Brain pericyte (primary cell): Measurements from ENCODE around the gene CASP10.
"Not testable (repeated sequence)": the region's sequence is repeated elsewhere in the genome, so short reads cannot be mapped to it uniquely, and the experiment has no call there.

Source experiments
- DNase-seq: peaks from one replicate; pipeline ENCODE4 v3.0.0-alpha.2; 2012; ENCODE audit warnings: low read depth, low spot score

The CASP10 gene

GRCh38 chr2:201156036-201156435 is 26.9 kb upstream of the CASP10 start:
- DNase-seq = no peak

GRCh38 chr2:201156640-201157039 is 26.3 kb upstream of the CASP10 start:
- DNase-seq = no peak

GRCh38 chr2:201157694-201158093 is 25.2 kb upstream of the CASP10 start:
- DNase-seq = no peak

DNA sequence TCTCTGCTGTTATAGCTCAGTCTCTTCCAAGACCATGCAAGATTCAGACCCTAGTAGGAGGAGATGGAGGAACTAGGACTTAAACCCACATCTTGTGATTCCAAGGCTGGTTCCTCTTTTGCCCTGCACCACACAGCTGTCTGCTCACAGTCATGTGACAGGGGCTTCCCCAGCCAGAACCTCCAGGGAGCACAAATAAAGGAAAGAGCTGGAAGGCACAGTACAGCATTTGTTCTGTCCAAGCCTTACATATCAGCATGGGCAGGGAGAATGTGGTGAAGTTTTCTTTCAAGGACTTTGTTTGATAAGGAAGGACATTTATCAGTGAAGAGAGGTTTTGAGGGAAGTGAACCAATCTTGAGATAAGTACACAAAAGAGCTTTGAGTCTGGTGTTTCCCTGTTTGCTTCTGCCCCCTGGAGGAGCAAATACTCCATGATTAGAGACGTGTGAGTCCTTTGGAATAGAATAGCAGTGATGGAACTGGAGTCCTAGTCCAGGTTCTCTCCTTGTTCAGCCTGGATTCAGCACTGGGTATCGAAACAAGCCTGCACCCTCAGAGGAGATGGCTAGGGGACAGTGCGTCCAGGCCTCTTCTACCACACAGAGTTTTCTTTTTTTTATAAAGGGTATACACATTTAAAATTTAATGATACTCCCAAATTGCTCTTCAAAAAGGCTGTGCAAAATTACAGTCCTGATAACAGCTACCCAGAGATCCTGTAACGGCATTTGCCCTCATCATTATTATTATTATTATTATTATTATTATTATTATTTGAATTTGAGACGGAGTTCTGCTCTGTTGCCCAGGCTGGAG is 24.6 kb upstream of the CASP10 start:
- no peak for DNase-seq

DNA sequence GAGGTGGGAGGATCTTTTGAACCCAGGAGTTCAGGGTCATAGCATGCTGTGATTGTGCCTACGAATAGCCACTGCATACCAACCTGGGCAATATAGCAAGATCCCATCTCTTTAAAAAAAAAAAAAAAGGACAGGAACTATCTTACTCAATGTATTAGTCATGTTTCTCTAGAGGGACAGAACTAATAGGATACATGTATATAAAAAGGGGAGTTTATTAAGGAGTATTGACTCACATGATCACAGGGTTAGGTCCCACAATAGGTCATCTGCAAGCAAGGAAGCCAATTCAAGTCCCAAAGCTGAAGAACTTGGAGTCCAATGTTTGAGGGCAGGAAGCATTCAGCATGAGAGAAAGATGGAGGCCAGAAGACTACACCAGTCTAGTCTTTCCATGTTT is 18.8 kb upstream of the CASP10 start:
- no peak for DNase-seq

- DNase-seq = no peak
Observed at GRCh38 chr2:201167546-201167945, 15.4 kb upstream of the CASP10 start.

DNA sequence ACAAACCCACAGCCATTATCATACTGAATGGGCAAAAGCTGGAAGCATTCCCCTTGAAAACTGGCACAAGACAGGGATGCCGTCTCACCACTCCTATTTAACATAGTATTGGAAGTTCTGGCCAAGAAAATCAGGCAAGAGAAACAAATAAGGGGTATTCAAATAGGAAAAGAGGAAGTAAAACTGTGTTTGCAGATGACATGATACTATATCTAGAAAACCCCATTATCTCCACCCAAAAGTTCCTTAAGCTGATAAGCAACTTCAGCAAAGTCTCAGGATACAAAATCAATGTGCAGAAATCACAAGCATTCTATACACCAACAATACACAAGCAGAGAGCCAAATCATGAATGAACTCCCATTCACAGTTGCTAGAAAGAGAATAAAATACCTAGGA is 14.4 kb upstream of the CASP10 start:
- not testable (repeated sequence) for DNase-seq

- no peak for DNase-seq
Observed at GRCh38 chr2:201171259-201171814, 11.6 kb upstream of the CASP10 start.

- no peak for DNase-seq
Observed at GRCh38 chr2:201172279-201172678, 10.7 kb upstream of the CASP10 start.

- no peak for DNase-seq
Observed at GRCh38 chr2:201174687-201175086, 8.3 kb upstream of the CASP10 start.

DNA sequence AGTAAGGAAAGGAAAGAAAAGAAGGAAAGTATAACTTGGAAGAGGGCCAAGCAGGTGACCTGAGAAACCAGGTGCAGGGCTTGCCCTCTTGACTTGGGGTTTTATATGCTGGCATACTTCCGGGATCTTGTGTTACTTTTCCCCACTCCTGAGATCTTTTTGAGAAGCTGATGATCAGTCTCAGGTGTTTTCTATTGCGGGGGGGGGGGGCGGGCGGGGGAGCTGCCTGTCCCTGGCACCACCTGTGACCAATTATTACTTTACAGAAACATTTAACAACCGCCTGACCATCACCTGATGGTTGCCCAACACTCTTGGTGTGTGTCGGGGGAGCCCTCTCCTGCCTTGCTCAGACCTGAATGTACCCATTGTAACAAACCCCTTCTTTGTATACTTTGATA is 6.9 kb upstream of the CASP10 start:
- DNase-seq = no peak

- DNase-seq = no peak
Observed at GRCh38 chr2:201180010-201180409, 2.9 kb upstream of the CASP10 start.

DNA sequence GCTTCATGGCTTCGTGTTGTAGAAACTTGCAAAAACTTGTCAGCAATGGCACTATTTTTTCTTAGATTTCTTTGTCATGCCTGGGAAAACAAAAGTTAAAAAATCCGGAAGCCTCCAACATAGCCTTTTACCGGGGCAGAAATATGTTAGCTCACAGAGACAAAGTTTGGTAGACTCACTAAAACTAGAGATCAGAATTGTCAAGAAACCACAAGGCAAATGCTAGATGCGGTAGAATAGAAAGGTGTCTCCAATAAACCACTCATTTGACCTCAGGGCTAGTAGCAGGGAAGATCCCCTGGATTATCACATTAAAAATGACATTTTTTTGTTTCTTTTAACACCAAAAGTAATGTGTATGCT is 405 bp downstream of the CASP10 start:
- no peak for DNase-seq

- DNase-seq = not testable (repeated sequence)
Observed at GRCh38 chr2:201183835-201184234, 894 bp downstream of the CASP10 start.

DNA sequence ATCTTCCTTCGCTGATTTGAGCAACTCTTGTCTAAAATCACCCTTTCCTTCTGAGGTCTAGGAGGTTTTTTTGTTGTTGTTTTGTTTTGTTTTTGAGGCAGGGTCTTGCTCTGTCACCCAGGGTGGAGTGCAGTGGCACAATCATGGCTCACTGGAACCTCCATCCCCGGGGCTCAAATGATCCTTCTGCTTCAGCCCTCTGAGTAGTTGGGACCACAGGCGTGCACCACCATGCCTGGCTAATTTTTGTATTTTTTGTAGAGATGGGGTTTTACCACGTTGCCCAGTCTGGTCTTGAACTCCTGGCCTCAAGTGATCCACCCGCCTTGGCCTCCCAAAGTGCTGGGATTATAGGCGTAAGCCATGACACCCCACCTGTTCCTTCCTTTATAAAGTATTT is 1.3 kb downstream of the CASP10 start:
- not testable (repeated sequence) for DNase-seq

- no peak for DNase-seq
Observed at GRCh38 chr2:201185863-201186262, 2.9 kb downstream of the CASP10 start.

DNA sequence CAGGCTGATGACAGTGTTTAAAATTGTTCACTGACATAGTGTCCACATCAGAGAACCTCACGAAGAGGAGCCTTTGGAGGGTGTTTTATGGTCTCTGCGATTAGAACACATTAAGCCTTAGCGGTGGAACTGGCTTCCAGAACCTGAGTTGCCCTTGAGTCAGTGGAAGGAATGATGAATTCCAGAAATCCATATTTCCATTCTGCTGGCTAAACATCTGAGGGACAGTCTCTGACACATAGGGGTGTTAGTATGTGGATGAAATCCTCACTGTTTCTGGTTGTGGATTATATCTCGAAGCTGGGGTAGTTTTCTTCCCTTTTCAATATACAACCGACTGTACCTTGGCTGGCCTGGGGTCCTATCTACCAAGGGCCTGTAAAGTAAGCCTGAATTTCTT is 4.0 kb downstream of the CASP10 start:
- no peak for DNase-seq

DNA sequence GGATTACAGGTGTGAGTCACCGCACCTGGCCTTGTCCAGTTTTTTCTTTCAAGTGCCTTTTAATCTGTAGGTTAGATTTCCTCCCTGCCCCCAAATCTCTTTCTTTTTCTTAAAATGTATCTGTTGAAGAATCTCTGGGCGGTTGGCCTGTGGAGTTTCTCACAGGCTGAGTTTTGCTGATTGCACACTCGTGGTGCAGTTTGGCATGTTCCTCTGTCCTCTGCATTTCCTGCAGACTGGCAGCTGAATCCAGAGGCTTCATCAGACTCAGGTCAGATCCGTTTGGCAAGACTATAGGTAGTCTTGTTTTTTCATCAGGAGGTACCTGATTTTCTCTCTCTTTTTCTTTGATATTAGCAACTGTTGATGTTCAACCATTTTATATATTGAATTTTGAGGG is 5.5 kb downstream of the CASP10 start:
- DNase-seq = no peak

- DNase-seq = no peak
Observed at GRCh38 chr2:201191132-201191875, 8.4 kb downstream of the CASP10 start.

DNA sequence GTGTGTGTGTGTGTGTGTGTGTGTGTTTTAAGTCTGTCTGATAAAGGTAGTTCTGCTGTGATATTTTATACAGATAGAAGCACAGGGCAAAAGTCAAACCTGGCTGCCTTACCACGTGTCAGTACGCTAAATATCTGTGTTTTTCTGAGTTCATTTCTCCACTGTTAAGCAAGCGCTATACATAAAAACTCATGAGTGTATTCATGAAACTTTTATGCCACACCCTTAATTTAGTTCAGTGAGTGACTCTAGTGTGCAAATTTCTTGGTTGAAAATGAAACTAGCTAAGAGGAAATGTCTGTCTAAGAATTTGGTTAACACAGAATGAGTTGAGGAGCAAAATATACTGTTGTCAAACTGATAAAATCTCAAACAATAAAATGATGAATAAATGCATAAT is 11.2 kb downstream of the CASP10 start:
- DNase-seq = no peak

- no peak for DNase-seq
Observed at GRCh38 chr2:201195331-201195730, 12.4 kb downstream of the CASP10 start.

DNA sequence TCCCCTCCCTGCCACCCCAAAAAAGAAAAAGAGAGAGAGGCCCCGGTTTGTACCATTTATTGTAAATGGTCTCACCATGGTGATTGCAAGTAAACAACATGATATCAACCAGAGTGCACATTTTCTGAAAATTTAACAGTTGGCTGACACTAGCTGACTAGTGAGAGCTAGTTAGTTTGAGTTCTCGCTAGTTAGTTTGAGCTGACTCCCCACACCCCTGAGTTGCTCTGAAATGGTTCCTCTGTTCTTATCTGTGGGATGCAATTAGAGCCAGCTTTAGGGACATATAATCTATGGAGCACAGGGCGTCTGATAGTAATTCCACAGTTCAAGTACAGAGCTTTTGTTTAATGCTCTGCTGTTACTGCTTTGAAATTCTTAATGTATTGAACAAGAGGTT is 13.1 kb downstream of the CASP10 start:
- no peak for DNase-seq

GRCh38 chr2:201196803-201197202 is 13.9 kb downstream of the CASP10 start:
- no peak for DNase-seq
